CD8-positive, alpha-beta memory T cell (primary cell): ENCODE measurements around the gene CPOX. TPM values are rescaled to one million over a fixed set of nuclear protein-coding genes. Genes with fewer than 3 reads are reported as not detected.
"Not testable (repeated sequence)": the region's sequence is repeated elsewhere in the genome, so short reads cannot be mapped to it uniquely, and the experiment has no call there.

Experiments
- CTCF ChIA-PET: fragments of 350-600 bp; sonication (Branson Sonifier 250); formaldehyde crosslinking; loops from one replicate; lab custom pipeline; 2021; ENCODE audit warnings: antibody characterized with exemption; lab: Charles Lee
- POLR2A ChIA-PET: fragments of 350-600 bp; sonication (Branson Sonifier 250); formaldehyde crosslinking; loops from one replicate; lab custom pipeline; 2021; ENCODE audit warnings: antibody characterized with exemption; lab: Charles Lee
- DNase-seq, 5 donors: peaks; one replicate each; pipeline versions ENCODE4 v3.0.0 to v3.0.0-alpha.2; 2020 to 2022; ENCODE audit warnings: mixed read lengths in 1 of 5
- H3K27ac ChIP-seq: one replicate; pipeline ENCODE4 v1.7.0; 2013; ENCODE audit warnings: low read depth, mild to moderate bottlenecking, low read length, moderate library complexity
- H3K27me3 ChIP-seq: 2 replicates; pipeline ENCODE4 v1.7.0; 2013; ENCODE audit warnings: low read length, mild to moderate bottlenecking; ENCODE audit not compliant: insufficient read depth, poor library complexity, severe bottlenecking
- H3K36me3 ChIP-seq: 2 replicates; pipeline ENCODE4 v1.7.0; 2013; ENCODE audit warnings: mild to moderate bottlenecking, low read length, moderate library complexity; ENCODE audit not compliant: insufficient read depth
- H3K4me1 ChIP-seq: 2 replicates; pipeline ENCODE4 v1.7.0; 2013; ENCODE audit warnings: mild to moderate bottlenecking, low read length, moderate library complexity; ENCODE audit not compliant: insufficient read depth
- H3K4me3 ChIP-seq: 2 replicates; pipeline ENCODE4 v1.7.0; 2013; ENCODE audit warnings: mild to moderate bottlenecking, low read length
- H3K9me3 ChIP-seq: 2 replicates; pipeline ENCODE4 v1.7.0; 2013; ENCODE audit warnings: mild to moderate bottlenecking, low read length
- H3K27ac Mint-ChIP-seq, 8 donors: one replicate each; pipeline ENCODE4 v1.8.0; 2020 to 2021; ENCODE audit warnings: mixed read lengths in 8 of 8, mild to moderate bottlenecking in 6 of 8, inconsistent platforms in 3 of 8, moderate library complexity in 3 of 8
- H3K27me3 Mint-ChIP-seq, 2 donors: one replicate each; pipeline ENCODE4 v1.8.0; 2020 to 2021; ENCODE audit warnings: mixed read lengths in 2 of 2, mild to moderate bottlenecking in 1 of 2, moderate library complexity in 1 of 2
- H3K36me3 Mint-ChIP-seq, 3 donors: one replicate each; pipeline ENCODE4 v1.8.0; 2020 to 2021; ENCODE audit warnings: mixed read lengths in 3 of 3, inconsistent platforms in 1 of 3, mild to moderate bottlenecking in 1 of 3
- H3K4me1 Mint-ChIP-seq, 3 donors: one replicate each; pipeline ENCODE4 v1.8.0; 2020 to 2021; ENCODE audit warnings: mixed read lengths in 3 of 3, inconsistent platforms in 1 of 3, mild to moderate bottlenecking in 1 of 3
- H3K4me3 Mint-ChIP-seq, 7 donors: one replicate each; pipeline ENCODE4 v1.8.0; 2020 to 2021; ENCODE audit warnings: mixed read lengths in 7 of 7, mild to moderate bottlenecking in 6 of 7, moderate library complexity in 4 of 7, inconsistent platforms in 2 of 7
- H3K9me3 Mint-ChIP-seq, 5 donors: one replicate each; pipeline ENCODE4 v1.8.0; 2020 to 2022; ENCODE audit warnings: mixed read lengths in 5 of 5, mild to moderate bottlenecking in 3 of 5, moderate library complexity in 2 of 5, inconsistent platforms in 1 of 5
- polyA plus RNA-seq: library from polyadenylated mRNA; unstranded; fragments of 300-500 nt; fragmentation: Illumina TruSeq; gene quantifications from one replicate; pipeline ENCODE4 v1.2.3, GENCODE V29; 2021
- total RNA-seq, 2 experiments: library from RNA; stranded (reverse); gene quantifications; one replicate each; pipeline ENCODE4 v1.2.3, GENCODE V29; 2021

CPOX gene
- total RNA-seq = 10 to 100 TPM; 76.3 to 79.9 TPM
- polyA plus RNA-seq = 6.4 TPM

GRCh38 chr3:98593046-98593936, at the start of gene CPOX:
TSS of gene CPOX (minus strand) at chr3:98593611. CDS start at chr3:98593504, 107 bp downstream.
- Mint-ChIP-seq H3K4me3 (peak within 1 kb of the TSS; percentile 89 to 99 (median 97)), H3K27ac (peak within 1 kb of the TSS; percentile 65 to 99 (median 94)), H3K36me3 (peaks cover 0 to 41% (median 2%) of the 10 kb centered on the region in 3 donors)

DNA sequence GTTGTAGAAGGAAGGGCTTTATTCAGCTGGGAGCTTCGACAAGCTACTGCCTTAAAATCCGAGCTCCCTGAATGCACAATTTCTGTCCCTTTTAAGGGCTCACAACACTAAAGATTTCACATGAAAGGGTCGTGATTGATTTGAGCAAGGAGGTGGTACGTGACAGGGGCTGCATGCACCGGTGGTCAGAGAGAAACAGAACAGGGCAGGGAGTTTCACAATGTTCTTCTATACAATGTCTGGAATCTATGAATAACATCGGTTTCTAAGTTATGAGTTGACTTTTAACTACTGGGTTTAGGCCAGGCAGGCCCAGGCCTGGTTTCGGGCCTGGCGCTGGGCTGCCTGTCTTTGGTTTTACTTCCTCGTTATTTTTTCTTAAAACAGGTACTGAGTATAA, 49.4 kb upstream of the CPOX start:
- H3K27me3 ChIP-seq, H3K9me3 ChIP-seq: not testable (repeated sequence)

More at GRCh38 chr3:98593046-98593936, at the start of gene CPOX:
- Histone ChIP-seq H3K36me3 (no peaks in the 10 kb centered on the region), H3K27me3 (no peaks in the 10 kb centered on the region), H3K9me3 (no peaks in the 10 kb centered on the region), H3K4me1 (peaks cover 17% of the 10 kb centered on the region), H3K27ac (peak within 1 kb of the TSS; percentile 53), H3K4me3 (peak within 1 kb of the TSS; percentile 73)
- H3K27me3 Mint-ChIP-seq = no peaks in the 10 kb centered on the region
- CTCF ChIA-PET = interaction anchor here (0.8 to 2.8 kb wide), 9 partner anchors 8 to 264 kb away, joined by 3 to 14 read pairs (median 4); partner anchors contain the start of gene CLDND1
- DNase-seq = peak; percentile 72 to 87 (median 75)
- no peaks in the 10 kb centered on the region for H3K9me3 Mint-ChIP-seq
- H3K4me1 Mint-ChIP-seq = peaks cover 33 to 55% (median 49%) of the 10 kb centered on the region in 3 donors
- POLR2A ChIA-PET = interaction anchor here (0.7 to 2.0 kb wide), 10 partner anchors 21 to 79 kb away, joined by 3 to 15 read pairs (median 4); partner anchors contain the start of gene CLDND1

DNA sequence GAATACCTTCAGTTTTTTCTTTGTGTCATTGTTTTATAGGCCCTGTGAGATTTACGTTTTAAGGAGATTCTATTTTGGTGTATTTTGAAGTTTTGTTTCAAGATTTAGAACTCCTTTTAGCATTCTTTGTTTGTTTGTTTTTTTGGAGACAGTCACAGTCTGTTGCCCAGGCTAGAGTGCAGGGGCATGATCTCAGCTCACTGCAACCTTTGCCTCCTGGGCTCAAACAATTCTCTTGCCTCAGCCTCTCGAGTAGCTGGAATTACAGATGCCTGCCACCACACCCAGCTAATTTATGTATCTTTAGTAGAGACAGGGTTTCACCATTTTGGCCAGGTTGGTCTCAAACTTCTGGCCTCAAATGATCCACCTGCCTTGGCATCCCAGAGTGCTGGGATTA, 48.3 kb upstream of the CPOX start:
- H3K4me3 ChIP-seq, H3K27me3 ChIP-seq, H3K27ac Mint-ChIP-seq, H3K36me3 ChIP-seq, H3K9me3 ChIP-seq, H3K4me1 ChIP-seq, POLR2A ChIA-PET, H3K4me3 Mint-ChIP-seq, H3K27ac ChIP-seq, H3K36me3 Mint-ChIP-seq, H3K4me1 Mint-ChIP-seq, H3K9me3 Mint-ChIP-seq, DNase-seq: not testable (repeated sequence)
- CTCF ChIA-PET = interaction anchor here (0.7 to 1.2 kb wide), 2 partner anchors 9 to 16 kb away, joined by 3 read pairs; no protein-coding TSS in a partner anchor
- peaks cover 9 to 48% of the 10 kb centered on the region in 2 donors for H3K27me3 Mint-ChIP-seq

More for the DNA sequence above, 49.4 kb upstream of the CPOX start:
- H3K4me3 Mint-ChIP-seq, H3K4me1 ChIP-seq, H3K4me1 Mint-ChIP-seq, H3K27ac Mint-ChIP-seq, CTCF ChIA-PET, POLR2A ChIA-PET, H3K4me3 ChIP-seq, H3K36me3 ChIP-seq, H3K27ac ChIP-seq, H3K36me3 Mint-ChIP-seq, DNase-seq, H3K9me3 Mint-ChIP-seq: not testable (repeated sequence)
- peaks cover 6 to 48% of the 10 kb centered on the region in 2 donors for H3K27me3 Mint-ChIP-seq

GRCh38 chr3:98638515-98638914, 45.1 kb upstream of the CPOX start:
- H3K4me1 ChIP-seq, H3K4me1 Mint-ChIP-seq, H3K9me3 ChIP-seq, H3K4me3 Mint-ChIP-seq, H3K36me3 Mint-ChIP-seq, POLR2A ChIA-PET, H3K4me3 ChIP-seq, H3K9me3 Mint-ChIP-seq, H3K27ac ChIP-seq, H3K27ac Mint-ChIP-seq, DNase-seq, CTCF ChIA-PET, H3K27me3 ChIP-seq, H3K36me3 ChIP-seq: not testable (repeated sequence)
- peaks cover 10 to 25% of the 10 kb centered on the region in 2 donors for H3K27me3 Mint-ChIP-seq

DNA sequence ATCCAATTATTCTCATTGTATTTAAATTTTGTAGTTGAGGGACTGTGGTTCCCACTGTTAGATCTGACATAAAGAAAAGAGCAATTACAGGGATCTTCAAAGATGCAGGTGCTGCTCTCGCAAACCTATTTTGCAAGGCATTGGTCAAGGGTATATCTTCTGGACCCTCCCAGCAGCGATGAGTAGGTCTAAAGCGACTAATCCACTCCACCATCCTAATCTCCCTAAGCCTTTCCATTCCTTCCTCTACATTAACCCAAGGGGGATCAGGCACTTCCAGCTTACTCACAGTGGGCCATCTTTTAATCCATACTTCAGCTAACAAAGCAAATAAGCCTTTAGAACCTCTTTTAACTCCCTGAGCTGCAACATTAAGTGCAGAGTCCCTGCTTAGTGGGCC, 37.0 kb upstream of the CPOX start:
- peak overlapping the region in 1 of 8 donors; percentile 15 for H3K27ac Mint-ChIP-seq
- DNase-seq = no peak
- H3K9me3 Mint-ChIP-seq = no peaks in the 10 kb centered on the region
- H3K27me3 Mint-ChIP-seq = peaks cover 3 to 23% of the 10 kb centered on the region in 2 donors
- H3K36me3 Mint-ChIP-seq = no peaks in the 10 kb centered on the region
- ChIA-PET CTCF (no interaction called here), POLR2A (no interaction called here)
- Histone ChIP-seq H3K4me3 (no peak overlapping the region), H3K36me3 (no peaks in the 10 kb centered on the region), H3K9me3 (no peaks in the 10 kb centered on the region), H3K4me1 (no peaks in the 10 kb centered on the region), H3K27me3 (no peaks in the 10 kb centered on the region), H3K27ac (no peak overlapping the region)
- no peak overlapping the region for H3K4me3 Mint-ChIP-seq
- no peaks in the 10 kb centered on the region for H3K4me1 Mint-ChIP-seq

GRCh38 chr3:98628317-98628716, 34.9 kb upstream of the CPOX start:
- no peaks in the 10 kb centered on the region for H3K4me1 ChIP-seq
- no peaks in the 10 kb centered on the region for H3K36me3 Mint-ChIP-seq
- POLR2A ChIA-PET = no interaction called here
- CTCF ChIA-PET = interaction anchor here (1.6 kb wide), 1 partner anchor 26 kb away, joined by 3 read pairs; no protein-coding TSS in a partner anchor
- H3K27ac Mint-ChIP-seq = no peak overlapping the region
- H3K4me1 Mint-ChIP-seq = no peaks in the 10 kb centered on the region
- no peaks in the 10 kb centered on the region for H3K36me3 ChIP-seq
- H3K27ac ChIP-seq = no peak overlapping the region
- DNase-seq = no peak
- no peak overlapping the region for H3K4me3 Mint-ChIP-seq
- H3K9me3 ChIP-seq = no peaks in the 10 kb centered on the region
- peaks cover 0 to 23% of the 10 kb centered on the region in 2 donors for H3K27me3 Mint-ChIP-seq
- no peaks in the 10 kb centered on the region for H3K27me3 ChIP-seq
- H3K9me3 Mint-ChIP-seq = no peaks in the 10 kb centered on the region
- H3K4me3 ChIP-seq = no peak overlapping the region

GRCh38 chr3:98626151-98626550, 32.7 kb upstream of the CPOX start:
- H3K36me3 Mint-ChIP-seq = no peaks in the 10 kb centered on the region
- no peak for DNase-seq
- Histone ChIP-seq H3K4me3 (no peak overlapping the region), H3K9me3 (no peaks in the 10 kb centered on the region), H3K36me3 (no peaks in the 10 kb centered on the region), H3K27ac (no peak overlapping the region), H3K4me1 (no peaks in the 10 kb centered on the region), H3K27me3 (no peaks in the 10 kb centered on the region)
- ChIA-PET POLR2A (no interaction called here), CTCF (no interaction called here)
- no peaks in the 10 kb centered on the region for H3K4me1 Mint-ChIP-seq
- H3K9me3 Mint-ChIP-seq = no peaks in the 10 kb centered on the region
- no peak overlapping the region for H3K27ac Mint-ChIP-seq
- H3K4me3 Mint-ChIP-seq = no peak overlapping the region
- peaks cover 0 to 10% of the 10 kb centered on the region in 2 donors for H3K27me3 Mint-ChIP-seq

- no peaks in the 10 kb centered on the region for H3K9me3 ChIP-seq
- H3K27me3 ChIP-seq = no peaks in the 10 kb centered on the region
- H3K4me1 Mint-ChIP-seq = no peaks in the 10 kb centered on the region
- POLR2A ChIA-PET = no interaction called here
- H3K36me3 Mint-ChIP-seq = no peaks in the 10 kb centered on the region
- no peaks in the 10 kb centered on the region for H3K27me3 Mint-ChIP-seq
- H3K9me3 Mint-ChIP-seq = no peaks in the 10 kb centered on the region
- no peak overlapping the region for H3K4me3 ChIP-seq
- no peak overlapping the region for H3K27ac ChIP-seq
- CTCF ChIA-PET = no interaction called here
- H3K4me3 Mint-ChIP-seq = no peak overlapping the region
- no peak overlapping the region for H3K27ac Mint-ChIP-seq
- no peaks in the 10 kb centered on the region for H3K4me1 ChIP-seq
- no peaks in the 10 kb centered on the region for H3K36me3 ChIP-seq
- no peak for DNase-seq
Observed at GRCh38 chr3:98623572-98624280, 30.3 kb upstream of the CPOX start.
